Breast epithelium (tissue), 4 donors: Measurements from ENCODE around the gene ZNF778. TPM values are rescaled to one million over a fixed set of nuclear protein-coding genes. Genes with fewer than 3 reads are reported as not detected.
"Not testable (repeated sequence)": the region's sequence is repeated elsewhere in the genome, so short reads cannot be mapped to it uniquely, and the experiment has no call there.

ENCODE experiments used
- DNase-seq, 2 donors: peaks; one replicate each; pipeline ENCODE4 v3.0.0-alpha.2; 2019; ENCODE audit warnings: low spot score in 2 of 2
- H3K27ac ChIP-seq, 2 donors: fragments of 200-600 bp; sonication (generic) in 1 of 2; one replicate each; pipeline ENCODE4 v1.5.1; 2016 to 2019; ENCODE audit warnings: mild to moderate bottlenecking in 1 of 2
- H3K27me3 ChIP-seq, 2 donors: fragments of 200-600 bp; sonication (generic) in 1 of 2; one replicate each; pipeline versions ENCODE4 v1.5.1 to v1.6.0; 2017 to 2019; ENCODE audit warnings: control low read depth in 1 of 2, mild to moderate bottlenecking in 1 of 2
- H3K36me3 ChIP-seq: fragments of 200-600 bp; one replicate; pipeline ENCODE4 v1.5.1; 2019
- H3K4me1 ChIP-seq, 2 donors: fragments of 200-600 bp; sonication (generic); one replicate each; pipeline ENCODE4 v1.5.1; 2016 to 2019; ENCODE audit warnings: control low read depth in 1 of 2
- H3K4me3 ChIP-seq, 3 donors: fragments of 200-600 bp; sonication (generic); 1 replicate in 2 of 3; 2 replicates in 1 of 3; pipeline ENCODE4 v1.5.1; 2016 to 2019; ENCODE audit warnings: mild to moderate bottlenecking in 3 of 3, moderate library complexity in 2 of 3
- H3K9me3 ChIP-seq, 2 donors: fragments of 200-600 bp; sonication (generic) in 1 of 2; one replicate each; pipeline ENCODE4 v1.5.1; 2016 to 2019; ENCODE audit warnings: control low read depth in 1 of 2
- POLR2A ChIP-seq: fragments of 450-650 bp; IDR thresholded peaks from one replicate; pipeline ENCODE4 v1.6.1; 2016; ENCODE audit warnings: antibody characterized with exemption, mild to moderate bottlenecking, moderate library complexity
- POLR2AphosphoS5 ChIP-seq, 3 donors: sonication (generic); formaldehyde crosslinking; IDR thresholded peaks; one replicate each; pipeline ENCODE4 v1.6.1; 2017; ENCODE audit warnings: antibody characterized with exemption in 3 of 3
- intact Hi-C: fragments of 100-400 bp; cut with DNase I; formaldehyde crosslinking; loops from one replicate; pipeline ENCODE4 v1.15.1; 2023; ENCODE audit warnings: low total_unique reads
- total RNA-seq, 3 donors: library from RNA; depleted of rRNA; stranded (reverse); fragments of >200 nt; gene quantifications; one replicate each; pipeline ENCODE4 v1.1.0, GENCODE V29; 2016
- TF ChIP-seq, protein P1 (sequence below), 3 donors: fragments of 450-650 bp; IDR thresholded peaks; one replicate each; pipeline ENCODE4 v1.5.1; 2016 to 2017; ENCODE audit warnings: antibody characterized with exemption in 3 of 3, mild to moderate bottlenecking in 3 of 3, moderate library complexity in 3 of 3

Gene ZNF778
- total RNA-seq, 3 donors from 2014 or later: 10.1 to 20.9 (median 12.5) TPM

GRCh38 chr16:89261691-89262563, 44.4 kb downstream of the ZNF778 start:
- Histone ChIP-seq H3K27ac (no peak overlapping the region), H3K4me1 (peaks cover 0 to 7% of the 10 kb centered on the region in 2 donors), H3K27me3 (peaks cover 0 to 10% of the 10 kb centered on the region in 2 donors), H3K4me3 (peak overlapping the region in 2 of 3 donors; percentile 8 to 44), H3K36me3 (no peaks in the 10 kb centered on the region), H3K9me3 (peaks cover 9 to 13% of the 10 kb centered on the region in 2 donors)
- intact Hi-C loops: no loop called here
- DNase-seq: no peak
- TF ChIP-seq, protein P1, sequence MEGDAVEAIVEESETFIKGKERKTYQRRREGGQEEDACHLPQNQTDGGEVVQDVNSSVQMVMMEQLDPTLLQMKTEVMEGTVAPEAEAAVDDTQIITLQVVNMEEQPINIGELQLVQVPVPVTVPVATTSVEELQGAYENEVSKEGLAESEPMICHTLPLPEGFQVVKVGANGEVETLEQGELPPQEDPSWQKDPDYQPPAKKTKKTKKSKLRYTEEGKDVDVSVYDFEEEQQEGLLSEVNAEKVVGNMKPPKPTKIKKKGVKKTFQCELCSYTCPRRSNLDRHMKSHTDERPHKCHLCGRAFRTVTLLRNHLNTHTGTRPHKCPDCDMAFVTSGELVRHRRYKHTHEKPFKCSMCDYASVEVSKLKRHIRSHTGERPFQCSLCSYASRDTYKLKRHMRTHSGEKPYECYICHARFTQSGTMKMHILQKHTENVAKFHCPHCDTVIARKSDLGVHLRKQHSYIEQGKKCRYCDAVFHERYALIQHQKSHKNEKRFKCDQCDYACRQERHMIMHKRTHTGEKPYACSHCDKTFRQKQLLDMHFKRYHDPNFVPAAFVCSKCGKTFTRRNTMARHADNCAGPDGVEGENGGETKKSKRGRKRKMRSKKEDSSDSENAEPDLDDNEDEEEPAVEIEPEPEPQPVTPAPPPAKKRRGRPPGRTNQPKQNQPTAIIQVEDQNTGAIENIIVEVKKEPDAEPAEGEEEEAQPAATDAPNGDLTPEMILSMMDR (IDR thresholded peaks at IDR 0.05): no peak
- TF ChIP-seq POLR2AphosphoS5 (IDR thresholded peaks at IDR 0.05) (no peak), POLR2A (no peak)

GRCh38 chr16:89264800-89265550, 47.5 kb downstream of the ZNF778 start:
- intact Hi-C loops: no loop called here
- TF ChIP-seq POLR2A (no peak), POLR2AphosphoS5 (IDR thresholded peaks at IDR 0.05) (no peak)
- TF ChIP-seq, protein P1 (IDR thresholded peaks at IDR 0.05): no peak
- no peak overlapping the region for H3K27ac ChIP-seq
- no peaks in the 10 kb centered on the region for H3K36me3 ChIP-seq
- H3K4me1 ChIP-seq: no peaks in the 10 kb centered on the region
- no peak overlapping the region for H3K4me3 ChIP-seq
- DNase-seq: no peak
- H3K9me3 ChIP-seq: peaks cover 9 to 13% of the 10 kb centered on the region in 2 donors
- no peaks in the 10 kb centered on the region for H3K27me3 ChIP-seq

GRCh38 chr16:89265647-89266046, 48.1 kb downstream of the ZNF778 start:
- DNase-seq: no peak

DNA sequence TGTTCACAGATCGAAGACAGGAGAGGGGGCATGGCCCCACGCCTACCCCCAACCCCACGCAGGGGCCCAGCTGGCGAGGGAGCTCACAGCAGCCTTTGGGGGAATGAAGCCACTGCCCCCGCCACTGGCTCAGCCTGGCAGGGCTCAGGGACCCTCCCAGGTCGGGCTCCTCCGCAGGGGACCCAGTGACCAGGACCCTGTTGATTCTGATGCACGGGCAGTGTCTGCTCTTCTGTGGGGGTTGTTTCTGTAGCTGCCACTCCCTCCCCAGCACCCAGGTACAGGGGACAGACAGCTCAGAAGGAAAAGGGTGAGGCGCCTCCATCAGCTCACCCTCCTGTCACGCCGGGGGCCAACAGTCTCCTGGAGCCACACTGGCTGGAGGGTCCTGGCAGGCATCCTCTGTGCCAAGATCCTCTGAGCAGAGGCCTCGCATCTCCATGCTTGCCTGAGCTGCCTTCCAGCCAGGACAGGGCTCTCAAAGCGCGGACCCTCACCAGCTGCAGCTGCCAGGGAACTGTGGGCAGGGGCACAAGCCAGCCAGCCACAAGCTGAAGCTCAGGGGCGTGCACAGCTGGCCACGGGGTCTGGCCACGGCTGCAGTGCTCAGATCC, 49.1 kb downstream of the ZNF778 start:
- TF ChIP-seq POLR2AphosphoS5 (IDR thresholded peaks at IDR 0.05) (no peak), POLR2A (no peak)
- TF ChIP-seq, protein P1 (IDR thresholded peaks at IDR 0.05): no peak
- DNase-seq: no peak
- Histone ChIP-seq H3K9me3 (peaks cover 9 to 13% of the 10 kb centered on the region in 2 donors), H3K36me3 (no peaks in the 10 kb centered on the region), H3K4me1 (no peaks in the 10 kb centered on the region), H3K27me3 (no peaks in the 10 kb centered on the region), H3K27ac (no peak overlapping the region), H3K4me3 (no peak overlapping the region)
- intact Hi-C loops: no loop called here

More at GRCh38 chr16:89265647-89266046, 48.1 kb downstream of the ZNF778 start:
- Histone ChIP-seq H3K27ac (no peak overlapping the region), H3K4me3 (no peak overlapping the region), H3K4me1 (no peaks in the 10 kb centered on the region), H3K27me3 (no peaks in the 10 kb centered on the region), H3K36me3 (no peaks in the 10 kb centered on the region), H3K9me3 (peaks cover 9 to 13% of the 10 kb centered on the region in 2 donors)
- intact Hi-C loops: no loop called here
- TF ChIP-seq, protein P1 (IDR thresholded peaks at IDR 0.05): no peak
- TF ChIP-seq POLR2A (no peak), POLR2AphosphoS5 (IDR thresholded peaks at IDR 0.05) (no peak)

GRCh38 chr16:89267746-89268145, 50.2 kb downstream of the ZNF778 start:
- H3K36me3 ChIP-seq, intact Hi-C loops, H3K4me3 ChIP-seq, H3K27ac ChIP-seq, DNase-seq, H3K27me3 ChIP-seq, H3K9me3 ChIP-seq, H3K4me1 ChIP-seq: not testable (repeated sequence)
